KG1 (cell line): Measurements from ENCODE around the gene EMB.
"Not testable (repeated sequence)": the region's sequence is repeated elsewhere in the genome, so short reads cannot be mapped to it uniquely, and the experiment has no call there.

Experiments
- DNase-seq: peaks from one replicate; lab custom pipeline; 2025; lab: John Stamatoyannopoulos, UW

The EMB gene

DNA sequence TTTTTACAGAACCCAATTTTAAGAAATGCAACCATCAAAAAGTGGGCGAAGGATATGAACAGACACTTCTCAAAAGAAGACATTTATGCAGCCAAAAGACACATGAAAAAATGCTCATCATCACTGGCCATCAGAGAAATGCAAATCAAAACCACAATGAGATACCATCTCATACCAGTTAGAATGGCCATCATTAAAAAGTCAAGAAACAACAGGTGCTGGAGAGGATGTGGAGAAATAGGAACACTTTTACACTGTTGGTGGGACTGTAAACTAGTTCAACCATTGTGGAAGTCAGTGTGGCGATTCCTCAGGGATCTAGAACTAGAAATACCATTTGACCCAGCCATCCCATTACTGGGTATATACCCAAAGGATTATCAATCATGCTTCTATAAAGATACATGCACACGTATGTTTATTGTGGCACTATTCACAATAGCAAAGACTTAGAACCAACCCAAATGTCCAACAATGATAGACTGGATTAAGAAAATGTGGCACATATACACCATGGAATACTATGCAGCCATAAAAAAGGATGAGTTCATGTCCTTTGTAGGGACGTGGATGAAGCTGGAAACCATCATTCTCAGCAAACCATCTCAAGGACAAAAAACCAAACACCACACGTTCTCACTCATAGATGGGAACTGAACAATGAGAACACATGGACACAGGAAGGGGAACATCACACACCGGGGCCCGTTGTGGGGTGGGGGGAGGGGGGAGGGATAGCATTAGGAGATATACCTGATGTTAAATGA lies 19.7 kb downstream of the EMB start:
- not testable (repeated sequence) for DNase-seq

DNA sequence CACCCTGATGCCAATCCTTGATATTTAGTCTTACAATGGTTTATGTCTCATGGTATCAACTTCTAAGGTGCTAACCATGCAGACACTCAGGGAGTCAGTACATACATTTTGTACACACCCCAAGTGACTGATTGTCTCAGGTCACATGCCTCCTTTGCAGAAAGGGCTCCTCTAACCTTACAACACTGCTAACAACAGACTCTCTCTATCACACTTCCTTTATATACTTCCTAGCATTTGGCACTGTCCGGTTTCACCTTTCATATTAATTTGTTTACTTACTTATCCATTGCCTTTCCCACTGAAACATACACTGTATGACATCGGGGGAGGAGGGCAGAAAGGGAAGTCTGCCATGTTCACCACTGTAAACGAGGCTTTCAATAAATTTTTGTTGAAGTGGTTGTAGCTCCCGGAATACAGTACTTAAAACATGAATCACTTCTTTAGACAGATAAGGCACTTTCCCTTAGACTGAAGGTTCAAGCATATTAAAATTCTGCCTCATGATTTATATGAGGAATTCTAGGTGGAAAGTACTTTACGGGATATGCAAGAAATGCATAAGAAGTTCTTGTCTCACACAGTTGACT lies 20.6 kb downstream of the EMB start:
- no peak for DNase-seq

- DNase-seq: not testable (repeated sequence)
Observed at GRCh38 chr5:50419656-50420055, 21.4 kb downstream of the EMB start.

DNA sequence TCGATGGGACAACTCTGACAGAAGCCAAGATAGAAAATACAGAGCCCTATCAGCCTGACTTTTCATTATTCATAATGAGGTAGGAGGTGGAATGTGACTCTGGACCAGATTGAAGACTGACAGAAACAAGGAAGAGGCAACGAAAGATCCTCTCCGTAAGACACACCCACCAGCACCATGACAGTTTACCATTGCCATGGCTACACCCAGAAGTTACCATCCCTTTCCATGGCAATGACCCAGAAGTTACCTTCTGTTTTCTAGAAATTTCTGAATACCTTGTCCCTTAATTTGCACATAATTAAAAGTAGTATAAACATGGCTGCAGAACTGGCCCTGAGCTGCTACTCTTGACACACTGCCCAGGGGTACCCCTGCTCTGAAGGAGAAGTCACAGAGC lies 24.5 kb downstream of the EMB start:
- DNase-seq: not testable (repeated sequence)

GRCh38 chr5:50415912-50416311 lies 25.2 kb downstream of the EMB start:
- no peak for DNase-seq

DNA sequence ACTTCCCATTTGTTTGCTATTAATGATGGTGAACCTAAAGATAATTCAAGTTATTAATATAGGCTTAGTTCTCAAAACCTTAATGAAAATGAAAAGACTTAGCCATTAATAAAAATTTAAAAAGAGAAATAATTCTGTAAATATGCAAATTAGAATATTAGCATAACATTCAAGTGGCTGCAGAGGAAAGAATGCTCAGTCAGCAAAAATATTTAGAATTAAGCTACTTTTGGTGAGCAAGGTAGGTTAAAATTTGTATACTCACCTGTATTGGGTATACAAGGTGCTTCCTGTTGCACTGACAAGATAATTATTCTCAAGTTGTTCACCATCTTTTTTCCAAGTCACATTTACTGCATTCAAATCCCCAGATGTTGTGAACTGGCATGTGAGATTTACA lies 30.2 kb downstream of the EMB start:
- DNase-seq: not testable (repeated sequence)

DNA sequence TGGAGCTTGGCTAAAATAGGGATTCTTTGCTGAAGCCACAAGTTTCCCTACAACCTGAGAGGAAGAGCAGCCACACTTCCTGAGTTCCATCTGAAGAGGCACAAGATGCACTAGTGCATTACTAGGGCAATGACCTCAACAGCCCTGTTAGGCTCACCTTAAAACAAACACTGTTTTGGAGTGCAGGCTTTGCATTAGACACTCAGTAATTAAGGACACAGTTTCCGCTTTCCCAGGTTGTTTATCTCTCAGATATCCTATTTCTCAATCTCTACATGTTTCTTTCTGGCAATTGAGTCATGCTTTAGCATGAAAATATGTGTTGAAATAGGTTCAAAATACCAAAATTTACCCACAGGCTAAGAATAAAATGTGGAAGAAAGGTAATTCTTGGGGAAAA lies 34.2 kb downstream of the EMB start:
- DNase-seq: no peak

DNA sequence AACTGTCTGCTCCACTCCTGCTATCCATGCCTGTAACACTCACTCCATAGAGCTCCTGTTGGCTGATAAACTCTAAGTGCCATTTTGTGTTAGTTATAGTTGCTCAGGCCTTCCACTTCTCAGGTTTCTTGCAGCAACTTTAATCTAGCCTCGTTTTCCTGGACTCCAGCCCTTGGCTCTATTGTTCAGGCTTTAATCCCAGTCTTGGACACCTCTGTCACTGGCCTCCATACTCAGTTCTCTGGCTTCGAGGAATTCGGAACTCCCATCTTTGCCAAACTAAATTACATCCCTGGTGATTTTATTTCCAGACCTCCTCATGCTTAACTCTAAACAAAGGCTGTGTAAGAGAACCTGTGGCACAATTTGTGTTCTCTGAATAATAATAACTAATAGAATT lies 39.8 kb downstream of the EMB start:
- no peak for DNase-seq

- DNase-seq: not testable (repeated sequence)
Observed at GRCh38 chr5:50393925-50394609, 47.0 kb downstream of the EMB start.

DNA sequence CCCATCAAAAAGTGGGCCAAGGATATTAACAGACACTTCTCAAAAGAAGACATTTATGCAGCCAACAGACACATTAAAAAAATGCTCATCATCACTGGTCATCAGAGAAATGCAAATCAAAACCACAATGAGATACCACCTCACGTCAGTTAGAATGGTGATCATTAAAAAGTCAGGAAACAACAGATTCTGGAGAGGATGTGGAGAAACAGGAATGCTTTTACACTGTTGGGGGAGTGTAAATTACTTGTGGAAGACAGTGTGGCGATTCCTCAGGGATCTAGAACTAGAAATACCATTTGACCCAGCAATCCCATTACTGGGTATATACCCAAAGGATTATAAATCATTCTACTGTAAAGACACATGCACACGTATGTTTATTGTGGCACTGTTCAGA lies 48.8 kb downstream of the EMB start:
- not testable (repeated sequence) for DNase-seq

- DNase-seq: not testable (repeated sequence)
Observed at GRCh38 chr5:50384381-50384780, 56.7 kb downstream of the EMB start.

DNA sequence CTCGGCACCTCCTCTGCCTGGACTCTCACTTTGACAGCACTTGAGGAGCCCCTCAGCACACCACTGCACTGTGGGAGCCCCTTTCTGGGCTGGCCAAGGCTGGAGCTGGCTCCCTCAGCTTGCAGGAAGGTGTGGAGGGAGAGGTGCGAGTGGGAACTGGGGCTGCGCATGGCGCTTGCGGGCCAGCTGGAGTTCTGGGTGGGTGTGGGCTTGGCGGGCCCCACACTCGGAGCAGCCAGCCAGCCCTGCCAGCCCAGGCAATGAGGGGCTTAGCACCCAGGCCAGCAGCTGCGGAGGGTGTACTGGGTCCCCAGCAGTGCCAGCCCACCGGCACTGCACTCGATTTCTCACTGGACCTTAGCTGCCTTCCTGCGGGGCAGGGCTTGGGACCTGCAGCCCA lies 64.4 kb downstream of the EMB start:
- DNase-seq: not testable (repeated sequence)

- not testable (repeated sequence) for DNase-seq
Observed at GRCh38 chr5:50369287-50370033, 71.6 kb downstream of the EMB start.

DNA sequence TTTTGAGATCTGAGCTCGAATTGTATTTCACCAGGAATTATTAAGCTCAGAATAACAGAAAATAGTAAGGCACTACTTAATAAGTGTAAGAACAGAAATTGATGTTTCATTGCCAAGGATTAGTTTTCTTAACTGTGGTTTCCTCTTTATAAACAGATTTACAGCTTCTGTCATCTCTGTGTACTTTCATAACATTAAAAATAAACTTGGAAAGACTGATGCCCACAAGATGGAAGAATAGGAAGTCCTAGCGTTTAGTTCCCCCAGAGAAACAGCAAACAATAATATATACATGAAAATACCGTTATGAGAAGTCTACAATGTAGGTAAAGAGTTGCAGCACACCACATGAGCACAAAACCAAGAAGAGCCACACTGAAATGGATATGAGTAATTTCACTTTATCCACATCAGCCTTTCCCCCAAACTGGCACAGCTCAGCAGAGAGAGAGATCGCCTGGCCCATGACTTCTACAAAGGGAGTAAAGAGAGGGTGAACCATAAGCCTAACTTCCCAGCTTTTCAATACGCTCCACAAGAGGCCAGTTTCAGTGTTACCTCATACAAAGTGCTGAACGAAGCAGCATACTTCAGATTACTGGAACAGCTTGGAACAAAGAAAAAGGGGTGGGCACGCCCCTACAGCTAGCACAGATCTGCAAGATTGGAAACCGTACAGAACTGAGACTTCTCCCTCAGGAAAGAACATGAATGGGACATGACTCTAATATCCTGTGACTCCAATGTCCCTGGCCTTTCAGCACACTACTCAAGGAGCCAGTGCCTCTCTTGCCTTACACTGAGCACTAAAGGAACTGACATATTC lies 75.4 kb downstream of the EMB start:
- DNase-seq: no peak

DNA sequence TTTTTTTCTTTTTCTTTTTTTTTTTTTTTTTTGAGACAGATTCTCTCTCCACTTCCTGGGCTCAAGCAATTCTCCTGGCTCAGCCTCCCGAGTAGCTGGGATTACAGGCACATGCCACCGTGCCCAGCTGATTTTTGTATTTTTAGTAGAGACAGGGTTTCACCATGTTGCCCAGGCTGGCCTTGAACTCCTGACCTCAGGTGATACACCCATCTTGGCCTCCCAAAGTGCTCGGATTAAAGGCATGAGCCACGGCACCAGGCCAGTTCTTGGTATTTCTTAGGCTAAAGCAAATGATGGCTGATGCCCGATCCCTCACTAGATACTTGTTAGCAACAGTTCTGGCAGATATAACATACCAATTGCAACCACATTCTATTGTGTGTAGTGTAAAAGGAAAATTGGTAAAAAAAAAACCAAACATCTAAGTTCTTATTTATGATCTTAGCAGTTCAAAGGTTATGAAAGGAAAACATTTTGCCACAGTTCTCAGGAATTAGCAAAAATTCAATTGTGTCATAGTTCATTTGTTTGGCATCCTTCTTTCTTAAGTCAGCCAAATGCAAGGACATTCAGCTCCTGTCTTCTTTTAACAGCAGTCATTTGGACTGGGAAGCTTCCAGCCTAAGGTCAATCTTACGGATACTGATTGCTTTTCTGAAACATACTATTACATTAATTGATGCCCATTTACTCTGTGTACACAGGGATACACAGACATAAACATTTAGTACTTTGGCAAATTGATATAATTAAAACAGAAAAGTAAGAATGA lies 76.4 kb downstream of the EMB start:
- DNase-seq: not testable (repeated sequence)

GRCh38 chr5:50359187-50359586 lies 81.9 kb downstream of the EMB start:
- no peak for DNase-seq

DNA sequence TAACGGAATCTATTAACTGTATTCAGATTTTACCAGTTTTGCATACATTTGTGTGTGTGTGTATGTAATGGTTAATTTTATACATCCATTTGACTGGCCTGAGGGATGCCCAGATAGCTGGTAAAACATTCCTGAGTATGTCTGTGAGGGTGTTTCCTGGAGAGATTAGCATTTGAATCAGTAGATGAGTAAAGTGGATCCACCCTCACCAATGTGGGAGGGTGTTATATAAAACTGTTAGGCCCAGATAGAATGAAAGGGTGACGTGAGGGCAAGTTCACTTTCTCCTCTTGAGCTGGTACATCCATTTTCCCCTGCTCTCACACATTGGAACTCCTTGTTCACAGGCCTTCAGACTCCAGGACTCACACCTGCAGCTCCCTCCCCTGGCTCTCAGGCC lies 88.7 kb downstream of the EMB start:
- no peak for DNase-seq
